ENCODE measurements around the gene TECPR1. TPM values are rescaled to one million over a fixed set of nuclear protein-coding genes. Genes with fewer than 3 reads are reported as not detected.

Gene TECPR1
- total and polyA plus RNA-seq, 4 donors, result 21.3 to 51.3 (median 32.0) TPM

- WGBS (ENCODE audit: insufficient coverage), result 97% methylated on average over 4 of the region's 4 CpGs
- Histone ChIP-seq H3K4me1 (ENCODE audit: control insufficient read depth, insufficient read depth, low read length) (no peaks in the 10 kb centered on the region), H3K27ac (ENCODE audit: low read depth, low read length) (no peak overlapping the region), H3K36me3 (ENCODE audit: control insufficient read depth, insufficient read depth, low read length) (peaks cover 93% of the 10 kb centered on the region), H3K27me3 (ENCODE audit: control insufficient read depth, insufficient read depth, low read length) (no peaks in the 10 kb centered on the region), H3K9me3 (ENCODE audit: control insufficient read depth, insufficient read depth, low read length) (no peaks in the 10 kb centered on the region), H3K4me3 (ENCODE audit: low read depth, low read length) (no peak overlapping the region)
- no peak for DNase-seq (ENCODE audit: low read depth in 4 of 6, low spot score in 6 of 6)
Observed at GRCh38 chr7:98238076-98238475, 14.0 kb downstream of the TECPR1 start.

GRCh38 chr7:98236355-98237185, 15.5 kb downstream of the TECPR1 start:
- no peak overlapping the region for H3K27ac ChIP-seq (ENCODE audit: low read depth, low read length)
- DNase-seq (ENCODE audit: low read depth in 4 of 6, low spot score in 6 of 6), result no peak
- H3K4me3 ChIP-seq (ENCODE audit: low read depth, low read length), result no peak overlapping the region
- H3K36me3 ChIP-seq (ENCODE audit: control insufficient read depth, insufficient read depth, low read length), result peaks cover 95% of the 10 kb centered on the region
- H3K27me3 ChIP-seq (ENCODE audit: control insufficient read depth, insufficient read depth, low read length), result no peaks in the 10 kb centered on the region
- no peaks in the 10 kb centered on the region for H3K9me3 ChIP-seq (ENCODE audit: control insufficient read depth, insufficient read depth, low read length)
- no peaks in the 10 kb centered on the region for H3K4me1 ChIP-seq (ENCODE audit: control insufficient read depth, insufficient read depth, low read length)
- WGBS (ENCODE audit: insufficient coverage), result 96% methylated on average over 25 of the region's 25 CpGs

- H3K36me3 ChIP-seq (ENCODE audit: control insufficient read depth, insufficient read depth, low read length), result peaks cover 95% of the 10 kb centered on the region
- no peaks in the 10 kb centered on the region for H3K9me3 ChIP-seq (ENCODE audit: control insufficient read depth, insufficient read depth, low read length)
Observed at GRCh38 chr7:98235901-98236300, 16.1 kb downstream of the TECPR1 start.

GRCh38 chr7:98234429-98235147, 17.4 kb downstream of the TECPR1 start:
- 100% methylated on average over 4 of the region's 10 CpGs for WGBS (ENCODE audit: insufficient coverage)
- Histone ChIP-seq H3K27ac (ENCODE audit: low read depth, low read length) (no peak overlapping the region), H3K27me3 (ENCODE audit: control insufficient read depth, insufficient read depth, low read length) (no peaks in the 10 kb centered on the region), H3K4me1 (ENCODE audit: control insufficient read depth, insufficient read depth, low read length) (no peaks in the 10 kb centered on the region), H3K4me3 (ENCODE audit: low read depth, low read length) (no peak overlapping the region), H3K9me3 (ENCODE audit: control insufficient read depth, insufficient read depth, low read length) (no peaks in the 10 kb centered on the region), H3K36me3 (ENCODE audit: control insufficient read depth, insufficient read depth, low read length) (peaks cover 95% of the 10 kb centered on the region)
- DNase-seq (ENCODE audit: low read depth in 4 of 6, low spot score in 6 of 6), result no peak

More at GRCh38 chr7:98235901-98236300, 16.1 kb downstream of the TECPR1 start:
- DNase-seq (ENCODE audit: low read depth in 4 of 6, low spot score in 6 of 6), result no peak
- no peak overlapping the region for H3K27ac ChIP-seq (ENCODE audit: low read depth, low read length)
- H3K27me3 ChIP-seq (ENCODE audit: control insufficient read depth, insufficient read depth, low read length), result no peaks in the 10 kb centered on the region
- no peak overlapping the region for H3K4me3 ChIP-seq (ENCODE audit: low read depth, low read length)
- H3K4me1 ChIP-seq (ENCODE audit: control insufficient read depth, insufficient read depth, low read length), result no peaks in the 10 kb centered on the region
- WGBS (ENCODE audit: insufficient coverage), result 91% methylated on average over 11 of the region's 11 CpGs

GRCh38 chr7:98233219-98234070, 18.6 kb downstream of the TECPR1 start:
- Histone ChIP-seq H3K9me3 (ENCODE audit: control insufficient read depth, insufficient read depth, low read length) (no peaks in the 10 kb centered on the region), H3K27me3 (ENCODE audit: control insufficient read depth, insufficient read depth, low read length) (no peaks in the 10 kb centered on the region), H3K4me3 (ENCODE audit: low read depth, low read length) (no peak overlapping the region), H3K27ac (ENCODE audit: low read depth, low read length) (no peak overlapping the region), H3K36me3 (ENCODE audit: control insufficient read depth, insufficient read depth, low read length) (peaks cover 96% of the 10 kb centered on the region), H3K4me1 (ENCODE audit: control insufficient read depth, insufficient read depth, low read length) (no peaks in the 10 kb centered on the region)
- 87% methylated on average over 30 of the region's 32 CpGs for WGBS (ENCODE audit: insufficient coverage)
- DNase-seq (ENCODE audit: low read depth in 4 of 6, low spot score in 6 of 6), result no peak

GRCh38 chr7:98232799-98233198, 19.2 kb downstream of the TECPR1 start:
- H3K4me1 ChIP-seq (ENCODE audit: control insufficient read depth, insufficient read depth, low read length), result no peaks in the 10 kb centered on the region
- no peaks in the 10 kb centered on the region for H3K27me3 ChIP-seq (ENCODE audit: control insufficient read depth, insufficient read depth, low read length)
- H3K36me3 ChIP-seq (ENCODE audit: control insufficient read depth, insufficient read depth, low read length), result peaks cover 96% of the 10 kb centered on the region
- H3K27ac ChIP-seq (ENCODE audit: low read depth, low read length), result no peak overlapping the region
- H3K9me3 ChIP-seq (ENCODE audit: control insufficient read depth, insufficient read depth, low read length), result no peaks in the 10 kb centered on the region
- H3K4me3 ChIP-seq (ENCODE audit: low read depth, low read length), result no peak overlapping the region
- DNase-seq (ENCODE audit: low read depth in 4 of 6, low spot score in 6 of 6), result no peak
- 88% methylated on average over 13 of the region's 16 CpGs for WGBS (ENCODE audit: insufficient coverage)

- DNase-seq (ENCODE audit: low read depth in 4 of 6, low spot score in 6 of 6), result no peak
- H3K36me3 ChIP-seq (ENCODE audit: control insufficient read depth, insufficient read depth, low read length), result peaks cover 96% of the 10 kb centered on the region
- no peaks in the 10 kb centered on the region for H3K9me3 ChIP-seq (ENCODE audit: control insufficient read depth, insufficient read depth, low read length)
- WGBS (ENCODE audit: insufficient coverage), result 94% methylated on average over 8 of the region's 8 CpGs
- H3K27ac ChIP-seq (ENCODE audit: low read depth, low read length), result no peak overlapping the region
- no peak overlapping the region for H3K4me3 ChIP-seq (ENCODE audit: low read depth, low read length)
- no peaks in the 10 kb centered on the region for H3K4me1 ChIP-seq (ENCODE audit: control insufficient read depth, insufficient read depth, low read length)
- no peaks in the 10 kb centered on the region for H3K27me3 ChIP-seq (ENCODE audit: control insufficient read depth, insufficient read depth, low read length)
Observed at GRCh38 chr7:98232263-98232585, 19.8 kb downstream of the TECPR1 start.

- WGBS (ENCODE audit: insufficient coverage), result 94% methylated on average over 21 of the region's 25 CpGs
- Histone ChIP-seq H3K36me3 (ENCODE audit: control insufficient read depth, insufficient read depth, low read length) (peaks cover 96% of the 10 kb centered on the region), H3K27ac (ENCODE audit: low read depth, low read length) (no peak overlapping the region), H3K4me1 (ENCODE audit: control insufficient read depth, insufficient read depth, low read length) (no peaks in the 10 kb centered on the region), H3K9me3 (ENCODE audit: control insufficient read depth, insufficient read depth, low read length) (no peaks in the 10 kb centered on the region), H3K27me3 (ENCODE audit: control insufficient read depth, insufficient read depth, low read length) (no peaks in the 10 kb centered on the region), H3K4me3 (ENCODE audit: low read depth, low read length) (no peak overlapping the region)
- no peak for DNase-seq (ENCODE audit: low read depth in 4 of 6, low spot score in 6 of 6)
Observed at GRCh38 chr7:98231493-98232262, 20.4 kb downstream of the TECPR1 start.

Measured in spinal cord (tissue), 10 donors.